ENCODE data around the gene PRDM16.

PRDM16 gene

DNA sequence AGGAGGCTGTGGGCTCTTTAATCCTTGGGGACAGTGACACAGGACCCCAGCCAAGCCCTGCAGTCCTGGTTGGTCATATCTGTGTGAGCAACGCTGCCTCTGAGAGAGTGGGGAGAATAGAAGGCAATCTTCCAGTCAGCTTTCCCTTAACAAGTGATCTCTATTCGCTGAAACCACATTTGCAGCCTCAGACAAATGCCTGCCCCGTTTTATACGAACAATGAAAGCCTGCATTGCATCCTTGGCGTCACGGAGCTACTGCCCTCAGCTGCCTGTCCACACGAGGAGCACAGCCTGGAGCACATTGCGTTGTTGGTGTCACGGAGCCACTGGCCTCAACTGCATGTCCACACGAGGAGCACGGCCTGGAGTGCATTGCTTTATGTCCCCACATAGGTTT lies 235.2 kb downstream of the PRDM16 start:
- in situ Hi-C loops (cut with HindIII; ENCODE audit: low pct_ligation_motif_present, low pct_unique_long_range_greater_than_20kb, low sequenced_read_pairs) = no loop called here
- DNase-seq = no peak

DNA sequence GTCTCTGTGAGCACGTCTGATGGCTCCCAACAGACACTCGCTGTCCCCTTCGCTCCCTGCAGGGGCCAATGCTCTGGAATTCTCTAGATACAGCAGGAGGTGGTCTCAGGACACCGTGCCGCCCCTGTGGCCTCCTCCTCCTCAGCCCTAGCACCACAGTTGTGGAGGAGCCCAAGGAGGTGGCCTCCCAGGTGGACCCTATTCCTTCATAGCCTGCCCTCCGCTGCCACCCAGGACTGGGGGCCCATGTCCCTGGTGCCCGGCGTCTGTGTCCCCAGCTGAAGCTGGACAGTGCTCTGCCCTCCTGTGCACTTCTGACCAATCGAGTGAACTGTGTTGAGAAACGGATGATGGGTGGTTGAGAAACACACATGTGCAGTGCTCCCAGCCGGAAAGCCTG lies 235.7 kb downstream of the PRDM16 start:
- in situ Hi-C loops (cut with HindIII; ENCODE audit: low pct_ligation_motif_present, low pct_unique_long_range_greater_than_20kb, low sequenced_read_pairs) = no loop called here
- DNase-seq = no peak

DNA sequence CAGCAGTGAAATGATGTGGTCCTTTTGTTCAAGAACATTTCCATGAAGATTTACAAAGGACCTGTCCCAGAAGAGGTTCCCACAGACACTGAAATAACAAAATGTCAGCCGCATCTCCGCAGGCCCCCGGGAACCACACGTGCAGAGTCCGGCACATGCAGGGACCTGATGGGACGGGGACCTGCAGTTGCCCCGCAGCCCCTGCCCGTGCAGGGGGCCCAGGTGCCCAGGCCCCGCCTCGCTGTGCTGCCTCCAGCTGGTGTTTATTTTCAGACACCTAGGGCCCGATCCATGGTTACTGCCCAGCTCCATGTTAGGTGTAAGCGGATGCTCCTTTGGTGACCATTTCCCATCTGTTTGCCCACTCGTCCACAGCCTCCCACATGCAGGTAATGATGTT lies 236.2 kb downstream of the PRDM16 start:
- in situ Hi-C loops (cut with HindIII; ENCODE audit: low pct_ligation_motif_present, low pct_unique_long_range_greater_than_20kb, low sequenced_read_pairs) = no loop called here
- DNase-seq = no peak

DNA sequence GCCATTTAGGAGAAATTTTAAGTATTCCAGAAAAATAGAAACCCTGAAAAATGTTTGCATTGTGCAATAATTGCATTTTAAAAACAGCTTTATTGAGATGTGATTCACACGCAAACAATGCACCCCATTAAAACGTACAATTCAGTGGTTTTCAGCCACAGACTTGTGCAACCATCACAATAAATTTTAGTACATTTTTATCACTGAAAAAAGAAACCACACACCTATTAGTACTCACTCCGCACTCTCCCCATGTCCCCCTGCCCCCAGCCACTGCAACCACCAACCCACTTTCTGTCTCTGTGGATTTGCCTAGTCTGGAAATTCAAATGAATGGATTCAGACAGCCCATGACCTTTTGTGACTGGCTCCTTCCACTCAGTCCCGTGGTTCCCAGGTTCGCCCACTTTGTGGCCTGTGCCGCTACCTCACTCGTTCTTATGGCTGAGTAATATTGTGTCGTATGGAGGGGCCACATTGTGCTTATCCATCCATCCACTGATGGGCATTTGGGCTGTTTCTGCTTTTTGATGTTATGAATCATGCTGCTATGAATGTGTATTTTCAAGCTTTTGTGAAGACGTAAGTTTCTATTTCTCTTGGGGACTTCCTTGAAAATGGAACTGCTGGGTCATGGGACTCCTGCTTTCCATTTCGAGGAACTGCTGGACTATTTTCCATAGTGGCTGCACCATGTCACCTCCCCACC lies 237.7 kb downstream of the PRDM16 start:
- DNase-seq = no peak
- in situ Hi-C loops (cut with HindIII; ENCODE audit: low pct_ligation_motif_present, low pct_unique_long_range_greater_than_20kb, low sequenced_read_pairs) = no loop called here

DNA sequence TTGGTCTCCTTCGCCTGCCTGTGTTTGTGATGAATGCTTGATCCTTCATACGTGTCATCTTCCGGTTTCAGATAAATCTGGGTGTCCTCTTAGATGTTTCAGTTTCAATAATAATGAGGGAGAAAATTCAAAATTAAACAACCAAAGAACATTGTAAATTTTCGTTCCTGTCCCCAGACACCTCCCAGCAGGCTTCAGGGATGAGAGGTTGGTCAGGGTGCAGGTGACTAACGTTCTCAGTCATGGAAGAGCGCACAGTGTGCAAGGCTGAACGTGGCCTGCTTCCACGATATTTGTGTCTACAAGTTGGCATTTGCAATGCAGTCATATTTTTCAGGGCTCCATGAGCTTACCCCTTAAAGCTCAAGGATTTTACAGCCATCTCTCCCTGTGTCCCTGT lies 238.4 kb downstream of the PRDM16 start:
- in situ Hi-C loops (cut with HindIII; ENCODE audit: low pct_ligation_motif_present, low pct_unique_long_range_greater_than_20kb, low sequenced_read_pairs) = no loop called here
- peak; percentile 36 for DNase-seq

DNA sequence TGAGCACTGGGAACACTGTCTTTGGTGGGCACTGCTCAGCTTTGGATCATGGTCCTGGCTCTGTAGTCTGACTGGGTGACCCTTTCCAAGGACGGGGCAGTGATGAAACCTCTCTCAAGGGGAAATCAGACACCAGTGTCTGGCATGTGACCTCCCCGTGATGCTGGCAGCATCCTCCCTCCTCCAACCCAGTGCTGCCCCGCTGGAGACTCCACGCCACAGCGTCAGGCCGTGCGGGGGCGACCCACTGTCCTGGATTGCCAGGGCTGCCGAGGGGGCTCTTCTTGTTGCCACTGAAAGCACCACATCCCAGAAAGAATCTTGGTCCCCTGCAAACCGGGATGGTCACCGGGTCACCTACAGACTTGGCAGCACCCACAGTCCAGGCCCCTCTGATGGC lies 239.1 kb downstream of the PRDM16 start:
- in situ Hi-C loops (cut with HindIII; ENCODE audit: low pct_ligation_motif_present, low pct_unique_long_range_greater_than_20kb, low sequenced_read_pairs) = no loop called here
- no peak for DNase-seq

DNA sequence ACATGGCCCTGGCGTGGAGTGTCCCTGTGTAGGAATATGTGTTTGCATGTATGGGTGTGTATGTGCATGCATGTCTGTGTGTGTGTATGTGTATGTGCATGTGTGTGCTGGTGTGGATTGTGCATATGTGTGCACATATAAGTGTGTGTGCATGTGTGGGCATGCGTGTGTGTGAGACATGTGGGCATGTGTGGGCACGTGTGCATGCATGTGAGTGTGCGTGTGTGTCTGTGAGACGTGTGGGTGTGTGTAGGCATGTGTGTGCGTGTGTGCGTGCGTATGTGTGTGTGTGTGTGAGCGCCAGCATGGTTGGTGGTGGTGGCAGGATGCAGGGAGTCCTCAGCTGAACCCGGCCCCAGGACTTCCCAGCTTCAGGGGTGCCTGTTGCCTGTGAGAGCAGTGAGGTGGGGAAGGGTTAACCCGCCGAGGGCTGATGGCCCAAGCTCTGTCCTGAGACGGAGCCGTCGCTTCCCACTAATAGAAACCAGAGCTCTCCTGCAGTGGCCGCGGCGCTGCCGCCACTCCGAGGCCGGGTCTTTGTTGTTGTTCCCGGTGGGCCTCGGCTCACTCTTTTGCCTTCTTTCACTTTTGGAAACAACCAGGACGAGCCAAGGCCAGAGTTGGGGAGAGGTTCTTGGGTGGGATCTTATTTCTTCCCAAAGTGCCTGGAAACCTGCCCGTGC lies 241.9 kb downstream of the PRDM16 start:
- no peak for DNase-seq
- in situ Hi-C loops (cut with HindIII; ENCODE audit: low pct_ligation_motif_present, low pct_unique_long_range_greater_than_20kb, low sequenced_read_pairs) = no loop called here

DNA sequence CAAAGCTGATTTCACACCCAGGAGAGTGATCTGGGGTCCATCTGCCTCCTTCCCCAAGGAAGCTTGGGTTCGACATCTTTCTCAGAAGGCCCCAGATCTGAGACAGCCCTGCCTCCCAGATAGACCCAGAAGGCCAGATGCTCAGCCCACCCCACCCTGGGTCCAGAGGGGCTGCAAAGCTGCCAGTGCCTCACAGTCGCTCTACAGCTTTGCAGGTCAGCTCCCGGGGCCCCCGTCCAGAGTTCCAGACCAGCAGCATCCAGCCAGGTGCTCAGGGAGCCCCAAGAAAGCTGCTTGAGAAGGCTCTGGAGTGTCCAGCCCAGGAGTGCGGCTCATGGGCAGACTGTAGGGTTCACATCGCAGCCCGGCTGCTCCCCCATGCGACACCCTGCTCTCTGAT lies 242.7 kb downstream of the PRDM16 start:
- no peak for DNase-seq
- in situ Hi-C loops (cut with HindIII; ENCODE audit: low pct_ligation_motif_present, low pct_unique_long_range_greater_than_20kb, low sequenced_read_pairs) = no loop called here

DNA sequence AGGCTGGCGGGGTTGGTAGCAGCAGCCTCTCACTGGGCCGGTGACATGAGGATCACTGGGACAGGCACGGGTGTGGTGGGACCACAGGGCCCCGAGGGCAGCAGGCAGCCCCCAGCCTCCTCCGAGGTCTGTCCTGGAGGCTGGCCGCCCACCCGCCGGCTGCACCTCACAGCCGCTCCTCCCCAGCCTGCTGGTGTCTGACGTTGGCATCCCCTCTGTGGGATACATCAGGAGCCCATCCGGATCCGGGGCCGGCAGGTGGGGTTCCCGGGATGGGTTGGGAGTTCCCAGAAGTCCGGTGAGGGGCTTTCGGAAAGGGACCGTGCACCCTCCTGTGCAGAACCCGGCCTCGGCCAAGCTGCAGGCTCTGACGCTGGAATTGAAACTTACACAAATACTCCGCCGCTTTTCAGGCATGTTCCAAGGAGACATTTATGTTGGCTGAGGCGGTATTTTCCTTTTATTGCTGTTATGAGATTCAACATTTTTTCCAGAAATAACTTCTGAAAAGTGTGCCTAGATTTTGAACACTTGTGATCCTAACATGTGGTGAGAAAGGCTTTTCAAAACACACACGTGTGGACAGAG lies 243.4 kb downstream of the PRDM16 start:
- in situ Hi-C loops (cut with HindIII; ENCODE audit: low pct_ligation_motif_present, low pct_unique_long_range_greater_than_20kb, low sequenced_read_pairs) = no loop called here
- no peak for DNase-seq

DNA sequence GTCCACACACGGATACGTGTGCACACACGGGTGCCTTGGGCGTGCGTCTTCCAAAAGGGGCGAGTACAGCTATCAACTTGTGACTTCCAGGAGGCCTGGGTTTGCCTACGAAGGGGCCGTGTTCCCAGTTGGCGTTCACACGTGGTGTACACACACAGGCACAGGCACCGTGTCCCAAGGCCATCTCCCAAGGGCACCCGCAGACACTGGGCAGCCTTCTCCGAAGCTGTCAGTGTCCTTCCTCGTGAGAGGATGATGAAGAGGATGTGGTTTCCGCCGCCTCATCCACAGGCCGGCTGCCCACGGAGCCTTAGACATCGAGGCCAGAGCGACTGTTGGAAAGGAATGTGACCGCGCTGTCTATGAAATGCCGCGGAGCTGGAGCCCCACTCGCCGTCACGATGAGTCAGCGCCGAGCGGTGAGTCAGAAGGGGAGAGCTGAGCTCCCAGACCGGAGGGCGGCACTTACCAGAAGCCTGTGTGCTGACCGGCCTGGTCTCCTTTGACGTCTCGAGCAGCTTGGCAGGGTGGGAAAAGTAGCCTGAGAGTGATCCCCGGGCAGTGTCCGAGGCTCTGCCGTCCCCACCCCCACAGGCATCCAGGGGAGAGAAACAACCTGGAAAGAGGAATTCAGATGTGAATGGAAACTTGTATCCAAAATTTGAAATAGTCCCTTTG lies 244.0 kb downstream of the PRDM16 start:
- peak; percentile 92 for DNase-seq
- in situ Hi-C loops (cut with HindIII; ENCODE audit: low pct_ligation_motif_present, low pct_unique_long_range_greater_than_20kb, low sequenced_read_pairs) = no loop called here

DNA sequence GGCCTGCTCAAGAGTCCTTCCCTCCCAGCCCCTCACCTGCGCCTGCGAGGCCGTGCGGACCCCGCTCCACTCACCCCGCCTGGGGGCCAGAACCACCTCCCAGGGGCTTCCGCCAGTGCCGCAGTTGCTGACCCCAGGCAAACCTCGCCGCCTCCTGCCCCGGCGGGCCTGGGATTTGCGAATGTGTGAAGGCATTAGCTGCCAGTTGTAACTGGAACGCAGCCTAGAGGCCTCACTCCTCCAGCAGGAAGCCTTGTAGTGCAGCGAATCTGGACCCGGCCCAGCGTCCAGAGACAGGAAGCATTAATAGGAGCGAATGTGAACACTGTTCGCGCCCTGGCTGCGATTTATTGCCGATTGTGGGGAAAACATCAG lies 244.6 kb downstream of the PRDM16 start:
- no peak for DNase-seq

DNA sequence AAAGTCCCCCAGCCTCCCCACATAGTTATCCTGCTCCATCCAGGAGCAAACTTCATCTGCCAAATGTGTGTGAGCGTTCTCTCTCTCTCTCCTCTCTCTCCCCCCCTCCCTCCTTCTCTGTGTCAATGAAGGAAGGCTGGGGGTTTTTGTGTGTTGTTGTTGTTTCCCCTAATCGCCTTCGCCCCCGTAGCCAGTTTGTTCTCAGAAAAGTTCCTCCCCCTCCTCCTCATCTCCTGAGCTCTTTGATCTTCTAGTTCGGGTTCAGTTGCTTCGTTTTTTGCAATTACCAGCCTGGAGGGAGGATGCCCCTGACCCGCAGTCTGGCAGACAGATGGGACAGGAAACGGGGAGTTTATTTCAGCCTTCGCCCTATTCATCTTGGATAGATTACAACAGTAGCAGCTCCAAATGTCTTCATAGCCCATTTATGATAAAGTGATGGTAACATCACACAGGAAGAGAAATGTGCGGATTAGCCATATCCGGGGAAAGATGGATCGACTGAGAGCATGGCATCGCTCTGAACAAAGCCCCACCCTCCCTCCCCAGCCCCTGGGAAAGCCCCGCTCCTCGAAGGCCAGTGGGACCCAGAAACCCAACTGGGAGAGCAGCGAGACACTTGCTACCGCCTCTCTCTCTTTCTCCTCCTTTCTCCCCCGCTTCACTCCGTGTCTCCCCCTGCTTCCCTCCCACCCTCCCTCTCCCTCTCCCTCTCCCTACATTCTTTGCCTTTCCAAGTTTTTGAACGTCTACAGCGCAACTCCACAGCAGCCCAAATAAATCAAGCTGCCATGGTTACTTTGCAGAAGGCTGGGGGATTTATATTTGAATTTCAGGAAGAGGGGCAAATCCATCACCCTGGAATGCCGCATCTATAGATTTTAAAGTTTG lies 245.7 kb downstream of the PRDM16 start:
- in situ Hi-C loops (cut with HindIII; ENCODE audit: low pct_ligation_motif_present, low pct_unique_long_range_greater_than_20kb, low sequenced_read_pairs) = no loop called here
- no peak for DNase-seq

More for the DNA sequence above, 244.6 kb downstream of the PRDM16 start:
- in situ Hi-C loops (cut with HindIII; ENCODE audit: low pct_ligation_motif_present, low pct_unique_long_range_greater_than_20kb, low sequenced_read_pairs) = no loop called here

DNA sequence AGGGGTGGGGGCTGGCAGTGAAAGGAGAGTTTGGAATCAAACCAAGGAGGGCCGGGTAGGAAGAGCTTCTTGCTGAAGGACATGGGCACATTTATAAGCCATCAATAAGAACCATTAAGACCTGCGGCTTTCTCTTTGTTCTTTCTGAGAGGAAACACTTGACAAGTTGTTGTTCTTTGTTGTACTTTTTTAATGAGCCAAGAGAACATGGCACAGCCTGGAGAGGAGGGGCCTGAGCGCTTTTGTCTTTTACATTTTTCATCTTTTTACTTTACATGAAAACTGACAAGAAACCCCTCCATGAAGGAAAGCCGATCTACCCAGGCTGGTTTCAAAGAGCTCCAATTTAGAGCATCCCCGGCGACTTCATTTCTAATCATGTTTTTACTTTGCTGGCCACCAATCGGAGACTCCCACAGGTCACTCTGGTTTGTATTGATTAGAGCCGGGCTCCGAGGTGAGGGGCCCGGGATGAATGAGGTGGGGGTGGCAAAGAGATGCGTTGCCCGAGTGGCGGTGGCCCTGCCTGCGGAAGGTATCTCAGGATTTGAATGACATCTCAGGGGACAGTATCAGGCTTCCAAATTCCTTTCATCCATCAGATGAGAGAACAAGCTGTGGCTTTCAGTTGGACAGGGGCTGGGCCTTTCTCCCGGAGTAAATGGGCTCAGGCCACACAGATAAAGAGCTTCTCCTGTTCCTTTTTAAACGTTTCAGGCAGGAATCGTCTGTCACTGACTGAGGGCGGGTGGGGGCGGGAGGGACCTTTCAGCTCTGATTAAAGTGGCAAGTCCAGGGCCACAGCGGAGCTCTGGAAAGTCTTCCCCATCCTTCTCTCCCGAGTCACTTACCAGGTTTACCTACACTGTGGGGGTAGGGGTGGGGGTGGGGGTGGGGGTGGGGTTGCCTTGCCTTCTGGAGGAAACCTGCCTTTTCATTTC lies 246.7 kb downstream of the PRDM16 start:
- DNase-seq = no peak
- in situ Hi-C loops (cut with HindIII; ENCODE audit: low pct_ligation_motif_present, low pct_unique_long_range_greater_than_20kb, low sequenced_read_pairs) = no loop called here

DNA sequence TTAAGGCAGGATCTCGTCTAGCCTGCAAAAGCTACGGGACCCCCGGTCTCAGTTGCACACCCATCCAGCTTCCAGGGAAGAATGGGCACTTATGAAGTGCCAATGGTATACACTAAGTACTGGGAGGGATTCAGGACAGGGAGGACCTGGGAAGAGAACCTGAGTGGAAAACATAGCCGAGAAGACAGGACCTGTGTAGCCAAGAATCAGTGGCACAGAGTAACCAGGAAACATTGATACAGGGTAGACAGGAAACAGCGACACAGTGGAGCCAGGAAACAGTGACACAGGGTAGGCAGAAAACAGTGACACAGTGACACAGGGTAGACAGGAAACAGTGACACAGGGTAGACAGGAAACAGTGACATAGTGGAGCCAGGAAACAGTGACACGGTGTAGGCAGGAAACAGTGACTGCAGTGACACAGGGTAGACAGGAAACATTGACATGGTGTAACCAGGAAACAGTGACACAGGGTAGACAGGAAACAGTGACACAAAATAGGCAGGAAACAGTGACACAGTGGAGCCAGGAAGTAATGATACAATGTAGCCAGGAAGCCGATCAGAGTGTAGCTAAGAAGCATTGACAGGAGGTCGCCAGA lies 247.4 kb downstream of the PRDM16 start:
- DNase-seq = no peak
- in situ Hi-C loops (cut with HindIII; ENCODE audit: low pct_ligation_motif_present, low pct_unique_long_range_greater_than_20kb, low sequenced_read_pairs) = no loop called here

DNA sequence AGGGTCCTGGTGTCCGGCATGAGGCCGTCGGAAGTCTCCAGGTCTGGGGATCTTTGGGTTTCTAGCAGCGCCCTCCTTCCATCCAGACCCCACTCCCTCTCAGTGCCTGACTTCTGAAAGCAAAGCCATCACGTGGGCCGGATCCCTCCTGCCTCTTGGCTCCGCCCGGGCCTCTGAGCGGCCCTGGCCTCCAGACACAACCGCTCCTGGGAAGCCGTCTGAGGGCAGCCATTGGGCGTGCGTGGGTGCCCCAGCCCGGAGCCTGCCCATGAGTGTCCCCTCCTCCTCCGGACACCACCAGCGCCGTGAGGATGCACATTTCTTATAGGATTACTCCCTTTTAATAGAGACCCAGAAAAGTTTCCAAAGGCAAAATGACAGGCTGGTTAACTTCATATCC lies 248.5 kb downstream of the PRDM16 start:
- DNase-seq = no peak
- in situ Hi-C loops (cut with HindIII; ENCODE audit: low pct_ligation_motif_present, low pct_unique_long_range_greater_than_20kb, low sequenced_read_pairs) = no loop called here

DNA sequence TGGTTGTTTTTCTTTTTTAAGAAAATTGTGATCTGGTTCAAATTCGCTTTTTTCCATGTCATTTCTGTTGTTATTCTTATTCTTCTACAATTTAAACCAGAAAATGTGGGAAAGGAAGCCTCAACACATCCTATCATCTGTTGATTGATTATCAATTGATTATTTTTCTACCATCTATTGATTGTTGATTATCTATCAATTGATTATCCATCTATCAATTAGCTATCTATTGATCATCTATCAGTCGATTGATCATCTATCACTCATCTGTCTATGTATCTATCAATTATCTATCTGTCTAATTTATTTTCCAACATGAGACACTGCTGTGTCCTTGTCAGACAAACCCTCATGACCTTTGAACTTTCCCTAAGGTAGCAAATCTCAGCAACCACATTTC lies 249.3 kb downstream of the PRDM16 start:
- no peak for DNase-seq
- in situ Hi-C loops (cut with HindIII; ENCODE audit: low pct_ligation_motif_present, low pct_unique_long_range_greater_than_20kb, low sequenced_read_pairs) = no loop called here

DNA sequence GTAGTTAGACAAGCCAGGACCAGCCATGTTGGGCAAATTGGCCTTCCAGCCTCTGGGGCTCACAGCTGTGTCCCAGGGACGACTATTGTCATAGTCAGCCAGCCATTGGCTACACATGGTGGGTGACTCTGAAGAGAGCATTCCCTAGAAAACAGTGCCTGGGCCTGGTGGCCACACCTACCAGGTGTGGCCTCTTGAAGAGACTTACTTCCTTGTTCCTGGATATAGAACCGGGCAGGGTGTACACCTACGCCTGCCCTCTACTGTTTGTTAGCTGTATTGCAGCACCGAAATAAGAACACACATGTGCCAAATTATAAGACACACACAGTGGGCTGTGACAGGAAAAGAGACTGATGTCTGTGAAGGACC lies 250.9 kb downstream of the PRDM16 start:
- peak; percentile 75 for DNase-seq
- in situ Hi-C loops (cut with HindIII; ENCODE audit: low pct_ligation_motif_present, low pct_unique_long_range_greater_than_20kb, low sequenced_read_pairs) = no loop called here

All from ACHN (cell line).